H1 (cell line): ENCODE measurements around the gene CORO1A.

Experiments
- CTCF ChIP-seq, 3 experiments: IDR thresholded peaks; 1 replicate in 2 of 3; 2 replicates in 1 of 3; pipeline versions ENCODE4 v1.5.1 to v1.6.1; 2011; ENCODE audit warnings: low read length in 3 of 3, mild to moderate bottlenecking in 3 of 3, inconsistent platforms in 2 of 3, low read depth in 1 of 3, moderate library complexity in 1 of 3; ENCODE audit not compliant: insufficient read depth in 1 of 3; ENCODE audit errors: control extremely low read depth in 1 of 3
- EP300 ChIP-seq, 2 experiments: IDR thresholded peaks; 1 replicate in 1 of 2; 2 replicates in 1 of 2; pipeline ENCODE4 v1.6.1; 2011 to 2012; ENCODE audit warnings: low read depth in 2 of 2, low read length in 2 of 2, mild to moderate bottlenecking in 2 of 2, borderline replicate concordance in 1 of 2, inconsistent platforms in 1 of 2, moderate library complexity in 1 of 2
- FOSL1 ChIP-seq: IDR thresholded peaks from 2 replicates; pipeline ENCODE4 v1.6.1; 2011; ENCODE audit warnings: mild to moderate bottlenecking, low read depth, low read length, moderate library complexity; ENCODE audit not compliant: insufficient read depth
- HDAC2 ChIP-seq, 2 experiments: fragments of 300-600 bp in 1 of 2; sonication (generic) in 1 of 2; IDR thresholded peaks; 2 replicates each; pipeline ENCODE4 v1.6.1; 2011 to 2012; ENCODE audit warnings: low read depth in 2 of 2, low read length in 2 of 2, mild to moderate bottlenecking in 2 of 2, moderate library complexity in 2 of 2, borderline replicate concordance in 1 of 2, inconsistent platforms in 1 of 2
- JUND ChIP-seq: IDR thresholded peaks from 2 replicates; pipeline ENCODE4 v1.6.1; 2011; ENCODE audit warnings: mild to moderate bottlenecking, improper control_type of control experiment, low read length
- KDM5A ChIP-seq: fragments of 200-600 bp; IDR thresholded peaks from 2 replicates; pipeline ENCODE4 v1.7.1; 2012; ENCODE audit warnings: mild to moderate bottlenecking, low read length, inconsistent platforms, mixed read lengths
- MAFK ChIP-seq: IDR thresholded peaks from 2 replicates; pipeline ENCODE4 v1.6.1; 2012; ENCODE audit warnings: low read depth, mild to moderate bottlenecking, improper control_type of control experiment, low read length
- MAX ChIP-seq: IDR thresholded peaks from 2 replicates; pipeline ENCODE4 v1.6.1; 2012; ENCODE audit warnings: inconsistent platforms
- POLR2A ChIP-seq, 2 experiments: IDR thresholded peaks; 1 replicate in 1 of 2; 2 replicates in 1 of 2; pipeline ENCODE4 v1.6.1; 2011; ENCODE audit warnings: low read depth in 2 of 2, low read length in 2 of 2, mild to moderate bottlenecking in 2 of 2; ENCODE audit errors: control extremely low read depth in 1 of 2
- POLR2AphosphoS5 ChIP-seq: IDR thresholded peaks from 2 replicates; pipeline ENCODE4 v1.6.1; 2011; ENCODE audit warnings: low read depth, low read length
- POU5F1 ChIP-seq: IDR thresholded peaks from 2 replicates; pipeline ENCODE4 v1.6.1; 2011; ENCODE audit warnings: low read depth, mild to moderate bottlenecking, low read length, moderate library complexity
- USF2 ChIP-seq: IDR thresholded peaks from 2 replicates; pipeline ENCODE4 v1.6.1; 2011; ENCODE audit warnings: low read length, improper control_type of control experiment

GRCh38 chr16:30184096-30184890, 891 bp downstream of the CORO1A start:
- TF ChIP-seq HDAC2 (IDR thresholded peaks at IDR 0.05; ENCODE audit: borderline replicate concordance in 1 of 2, low read depth in 2 of 2, low read length in 2 of 2): no peak
- no peak for TF ChIP-seq JUND
- no peak for TF ChIP-seq CTCF (IDR thresholded peaks at IDR 0.05; ENCODE audit: control extremely low read depth in 1 of 3, insufficient read depth in 1 of 3, low read depth in 1 of 3, low read length in 3 of 3)
- TF ChIP-seq KDM5A: no peak
- no peak for TF ChIP-seq POLR2A (IDR thresholded peaks at IDR 0.05; ENCODE audit: control extremely low read depth in 1 of 2, low read depth in 2 of 2, low read length in 2 of 2)
- no peak for TF ChIP-seq POLR2AphosphoS5
- TF ChIP-seq USF2: no peak
- no peak for TF ChIP-seq MAFK
- TF ChIP-seq POU5F1: no peak
- no peak for TF ChIP-seq MAX
- TF ChIP-seq FOSL1: no peak
- no peak for TF ChIP-seq EP300 (IDR thresholded peaks at IDR 0.05; ENCODE audit: borderline replicate concordance in 1 of 2, low read depth in 2 of 2, low read length in 2 of 2)
